ENCODE data around the gene ERCC6.
A peak's percentile ranks its signal among the peaks of the same experiment; 100 is the strongest.

ERCC6 gene

GRCh38 chr10:49508654-49509053 is 30.3 kb downstream of the ERCC6 start:
- no peak for DNase-seq

GRCh38 chr10:49508249-49508648 is 30.7 kb downstream of the ERCC6 start:
- DNase-seq: peak; percentile 22

GRCh38 chr10:49505589-49505988 is 33.3 kb downstream of the ERCC6 start:
- no peak for DNase-seq

- DNase-seq: no peak
Observed at GRCh38 chr10:49505076-49505475, 33.8 kb downstream of the ERCC6 start.

GRCh38 chr10:49504528-49504927 is 34.4 kb downstream of the ERCC6 start:
- DNase-seq: no peak

- DNase-seq: no peak
Observed at GRCh38 chr10:49502358-49502757, 36.6 kb downstream of the ERCC6 start.

- no peak for DNase-seq
Observed at GRCh38 chr10:49500412-49500811, 38.5 kb downstream of the ERCC6 start.

- DNase-seq: no peak
Observed at GRCh38 chr10:49499305-49499851, 39.5 kb downstream of the ERCC6 start.

GRCh38 chr10:49498425-49498824 is 40.5 kb downstream of the ERCC6 start:
- no peak for DNase-seq

- DNase-seq: no peak
Observed at GRCh38 chr10:49497358-49497757, 41.6 kb downstream of the ERCC6 start.

- no peak for DNase-seq
Observed at GRCh38 chr10:49488056-49488717, 50.7 kb downstream of the ERCC6 start.

GRCh38 chr10:49486738-49487137 is 52.2 kb downstream of the ERCC6 start:
- DNase-seq: no peak

GRCh38 chr10:49486009-49486408 is 52.9 kb downstream of the ERCC6 start:
- no peak for DNase-seq

- DNase-seq: no peak
Observed at GRCh38 chr10:49484486-49485235, 54.3 kb downstream of the ERCC6 start.

GRCh38 chr10:49478819-49479218 is 60.1 kb downstream of the ERCC6 start:
- DNase-seq: no peak

GRCh38 chr10:49474901-49475300 is 64.0 kb downstream of the ERCC6 start:
- DNase-seq: no peak

- no peak for DNase-seq
Observed at GRCh38 chr10:49471532-49471931, 67.4 kb downstream of the ERCC6 start.

- DNase-seq: no peak
Observed at GRCh38 chr10:49465736-49466135, 73.2 kb downstream of the ERCC6 start.

Data from CD4-positive, alpha-beta T cell treated with Interleukin-17A for 4 hours (primary cell).